ENCODE data around the gene PTP4A2. TPM values are rescaled to one million over a fixed set of nuclear protein-coding genes. Genes with fewer than 3 reads are reported as not detected.

PTP4A2 gene
- total RNA-seq, 2 donors from 2014 or later: 265 to 271 TPM

DNA sequence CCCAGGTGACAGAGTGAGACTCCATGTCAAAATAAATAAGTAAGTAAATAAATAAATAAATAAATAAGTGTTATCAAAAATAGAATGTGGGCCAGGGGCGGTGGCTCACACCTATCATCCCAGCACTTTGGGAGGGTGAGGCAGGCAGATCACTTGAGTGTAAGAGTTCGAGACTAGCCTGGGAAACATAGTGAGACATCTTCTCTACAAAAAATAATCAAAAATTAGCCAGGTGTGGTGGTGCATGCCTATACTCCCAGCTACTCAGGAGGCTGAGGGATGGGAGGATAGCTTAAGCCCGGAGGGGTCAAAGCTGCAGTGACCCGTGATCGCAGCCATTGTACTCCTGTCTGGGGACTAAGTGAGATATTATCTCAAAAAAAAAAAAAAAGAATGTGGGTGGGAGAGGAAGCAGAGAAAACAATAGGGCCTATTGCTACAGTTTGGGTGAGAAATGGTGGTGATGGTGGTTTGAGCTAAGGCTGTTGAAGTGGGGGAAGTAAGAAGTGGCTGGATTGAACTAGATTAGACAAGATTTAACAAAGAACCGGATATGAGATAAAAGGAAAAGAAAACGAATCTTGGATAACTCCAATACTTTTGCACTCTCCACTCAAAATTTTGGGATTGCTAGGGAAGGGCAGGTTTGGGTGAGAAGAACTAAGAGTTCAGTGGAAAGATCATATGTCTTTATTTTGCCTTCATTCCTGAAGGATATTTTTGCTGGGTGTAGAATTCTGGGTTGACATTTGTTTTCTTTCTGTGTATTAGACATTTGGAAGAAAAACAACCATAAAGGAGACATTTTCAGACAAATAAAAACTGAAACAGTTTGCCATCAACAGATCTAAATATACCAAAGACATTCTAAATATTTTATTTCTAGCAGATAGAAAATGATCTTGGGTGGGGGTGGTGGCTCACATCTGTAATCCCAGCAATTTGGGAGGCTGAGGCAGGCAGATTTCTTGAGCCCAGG, 65.2 kb downstream of the PTP4A2 start:
- DNase-seq: no peak
- no peak for ATAC-seq
- intact Hi-C loops (cut with DNase I, micrococcal nuclease): no loop called here

DNA sequence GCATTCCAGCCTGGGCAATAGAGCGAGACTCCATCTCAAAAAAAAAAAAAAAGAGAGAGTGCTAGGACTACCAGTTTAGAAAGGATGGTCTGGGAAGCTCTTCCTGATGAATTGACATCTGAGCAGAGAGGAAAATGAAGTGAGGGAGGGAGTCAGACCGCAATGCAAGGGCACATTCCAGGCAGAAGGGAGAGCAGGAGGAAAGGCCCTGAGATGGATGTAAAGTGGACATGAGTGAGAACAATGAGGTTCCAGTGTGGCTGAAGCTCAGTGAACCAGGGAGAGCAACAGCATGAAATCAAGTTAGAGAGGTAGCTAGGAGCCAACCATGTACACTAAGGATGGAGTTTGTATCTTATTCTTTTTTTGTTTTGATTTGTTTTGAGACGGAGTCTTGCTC, 66.5 kb downstream of the PTP4A2 start:
- intact Hi-C loops (cut with DNase I, micrococcal nuclease): no loop called here
- ATAC-seq (no peak), DNase-seq (no peak)

DNA sequence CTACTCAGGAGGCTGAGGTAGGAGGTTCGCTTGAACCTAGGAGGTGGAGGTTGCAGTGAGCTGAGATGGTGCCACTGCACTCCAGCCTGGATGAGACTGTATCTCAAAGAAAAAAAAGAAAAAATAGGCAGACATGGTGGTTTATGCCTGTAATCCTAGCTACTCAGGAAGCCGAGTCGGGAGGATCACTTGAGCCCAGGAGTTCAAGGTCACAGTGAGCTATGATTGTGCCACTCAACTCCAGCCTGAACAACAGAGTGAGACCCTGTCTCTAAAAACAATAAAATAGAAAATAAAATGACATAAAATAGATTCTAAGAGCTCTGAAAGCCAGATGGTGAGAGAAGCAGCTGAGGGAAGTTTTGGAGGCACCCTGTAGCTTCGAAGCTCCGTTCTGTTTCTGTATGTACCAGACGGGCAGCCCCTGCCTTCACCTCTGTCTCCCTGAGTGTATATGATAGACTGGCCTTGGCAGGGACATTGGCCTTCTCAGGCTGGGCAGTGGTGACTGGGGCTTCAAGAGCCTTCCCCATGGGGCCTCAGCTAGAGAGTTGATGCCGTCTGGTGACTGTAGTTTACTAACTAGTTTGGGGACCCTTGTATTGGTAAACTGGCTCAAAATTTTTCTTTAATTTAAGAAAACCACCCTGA, 68.0 kb downstream of the PTP4A2 start:
- DNase-seq: no peak
- intact Hi-C loops (cut with DNase I, micrococcal nuclease): no loop called here
- ATAC-seq: no peak

DNA sequence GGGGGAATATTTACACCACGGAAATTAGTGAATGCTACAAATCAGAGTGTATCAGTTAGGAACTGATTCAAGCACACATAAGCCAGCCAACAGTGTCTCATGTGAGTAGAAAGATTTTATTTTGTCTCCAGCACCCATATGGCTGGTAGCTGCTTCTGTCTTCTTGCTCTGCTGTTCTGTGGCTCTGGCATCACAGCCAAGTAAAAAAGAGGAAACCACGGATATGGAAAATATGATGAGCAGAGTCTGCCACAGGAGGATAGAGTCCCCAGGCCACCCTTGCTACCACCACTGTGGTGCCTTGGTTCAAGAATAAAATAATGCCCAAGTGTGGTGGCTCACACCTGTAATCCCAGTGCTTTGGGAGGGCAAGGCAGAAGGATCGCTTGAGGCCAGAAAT, 68.7 kb downstream of the PTP4A2 start:
- DNase-seq: no peak
- intact Hi-C loops (cut with DNase I, micrococcal nuclease): no loop called here
- ATAC-seq: no peak

DNA sequence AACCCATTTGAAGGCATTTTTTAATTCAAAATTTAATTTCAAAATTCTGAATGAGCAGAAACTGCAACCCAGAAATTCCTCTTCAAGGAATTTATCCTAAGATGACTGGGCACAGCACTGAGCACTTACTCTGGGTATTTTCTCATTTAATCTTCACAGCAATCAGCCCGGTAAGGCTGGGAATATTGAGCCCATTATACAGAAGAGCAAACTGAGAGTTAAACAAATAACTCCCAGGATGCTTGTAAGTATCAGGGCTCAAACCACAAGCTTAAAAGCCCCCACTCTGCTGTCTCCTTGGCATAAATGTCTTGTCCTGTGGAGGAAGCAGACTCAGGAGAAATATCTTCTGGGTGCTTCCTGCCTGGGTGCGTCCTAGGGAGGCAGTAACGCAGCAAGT, 69.3 kb downstream of the PTP4A2 start:
- ATAC-seq (no peak), DNase-seq (no peak)
- intact Hi-C loops (cut with DNase I, micrococcal nuclease): no loop called here

DNA sequence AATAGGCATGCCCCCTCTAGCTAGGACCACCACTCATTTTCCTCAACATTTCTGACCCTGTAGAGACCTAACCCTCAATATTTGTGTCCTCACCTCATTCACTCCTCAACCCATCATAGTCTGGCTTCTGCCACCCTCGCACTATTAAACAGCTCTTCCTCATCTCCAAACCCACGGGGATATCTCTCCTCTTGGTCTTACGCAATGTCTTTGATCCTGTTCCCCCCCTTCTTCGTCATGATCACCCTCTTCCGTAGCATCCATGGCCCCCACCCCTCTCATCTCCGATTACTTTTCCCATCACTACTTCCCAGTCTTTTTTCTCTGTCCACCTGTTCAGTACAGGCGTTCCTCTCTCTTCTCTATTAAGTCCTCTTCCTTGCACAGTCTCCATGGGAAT, 70.6 kb downstream of the PTP4A2 start:
- DNase-seq (no peak), ATAC-seq (no peak)
- intact Hi-C loops (cut with DNase I, micrococcal nuclease): no loop called here

DNA sequence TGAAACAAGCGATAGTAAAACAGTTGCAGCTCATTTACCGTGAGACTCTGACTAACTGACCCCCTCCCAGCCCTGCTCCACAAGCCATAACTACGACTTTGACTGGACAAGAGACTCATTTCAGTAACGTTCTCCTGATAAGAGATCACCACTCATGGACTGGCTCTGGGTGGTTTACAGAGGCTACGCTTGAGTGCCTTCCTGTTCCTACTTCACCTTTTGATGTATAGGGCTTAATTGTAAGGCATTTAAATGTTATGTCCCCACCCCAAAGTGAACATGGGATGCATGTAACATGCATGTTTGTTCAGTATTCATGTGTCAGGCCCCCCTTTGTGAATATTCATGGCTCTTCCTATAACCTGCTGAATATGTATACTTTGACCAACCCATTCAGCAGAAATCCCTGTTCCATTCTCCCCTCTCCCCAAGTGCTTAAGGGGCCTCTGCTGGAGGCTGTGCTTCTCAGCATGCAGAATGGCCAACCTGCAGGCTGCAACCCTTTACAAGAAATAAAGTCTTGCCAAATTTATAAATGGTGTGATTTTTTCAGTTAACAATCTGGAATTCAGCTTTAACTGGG, 71.6 kb downstream of the PTP4A2 start:
- ATAC-seq (no peak), DNase-seq (no peak)
- intact Hi-C loops (cut with DNase I, micrococcal nuclease): no loop called here

DNA sequence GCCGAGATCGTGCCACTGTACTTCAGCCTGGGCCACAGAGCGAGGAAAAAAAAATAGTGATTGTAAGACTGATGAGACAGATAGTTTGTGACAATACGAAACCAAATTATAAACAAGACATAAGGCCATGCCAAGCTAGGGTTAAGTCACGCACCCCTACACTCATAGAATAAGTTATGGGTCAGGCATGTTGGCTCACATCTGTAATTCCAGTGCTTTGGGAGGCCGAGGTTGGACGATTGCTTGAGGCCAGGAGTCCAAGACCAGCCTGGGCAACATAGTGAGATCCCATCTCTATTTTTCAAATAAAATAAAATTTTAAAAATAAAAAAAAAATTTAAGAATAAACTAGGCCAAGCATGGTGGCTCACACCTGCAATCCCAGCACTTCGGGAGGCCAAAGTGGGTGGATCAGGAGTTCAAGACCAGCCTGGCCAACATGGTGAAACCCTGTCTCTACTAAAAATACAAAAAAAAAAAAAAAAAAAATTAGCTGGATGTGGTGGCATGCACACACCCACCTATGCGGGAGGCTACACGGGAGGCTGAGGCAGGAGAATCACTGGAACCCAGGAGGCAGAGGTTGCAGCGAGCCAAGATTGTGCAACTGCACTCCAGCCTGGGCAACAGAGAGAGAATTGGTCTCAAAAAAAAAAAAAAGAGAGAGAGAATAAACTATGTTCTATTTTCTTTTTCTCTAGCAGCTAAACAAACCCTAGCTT, 72.3 kb downstream of the PTP4A2 start:
- no peak for DNase-seq
- ATAC-seq: no peak
- intact Hi-C loops (cut with DNase I, micrococcal nuclease): no loop called here

DNA sequence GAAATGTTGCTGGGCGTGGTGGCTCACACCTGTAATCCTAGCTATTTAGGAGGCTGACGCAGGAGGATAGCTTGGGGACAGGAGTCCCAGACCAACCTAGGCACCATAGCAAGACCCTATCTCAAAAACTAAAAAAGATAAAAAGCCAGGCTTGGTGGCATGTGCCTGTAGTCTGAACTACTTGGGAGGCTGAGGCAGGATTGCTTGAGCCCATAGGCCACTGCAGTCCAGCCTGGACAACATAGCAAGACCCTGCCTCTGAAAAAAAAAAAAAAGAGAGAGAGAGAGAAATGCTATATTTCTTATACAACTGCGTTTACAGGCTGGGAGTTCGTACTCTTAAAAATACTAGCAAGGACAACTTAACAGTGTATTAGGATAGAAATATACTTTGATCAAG, 76.1 kb downstream of the PTP4A2 start:
- no peak for DNase-seq
- ATAC-seq: no peak
- intact Hi-C loops (cut with DNase I, micrococcal nuclease): no loop called here

DNA sequence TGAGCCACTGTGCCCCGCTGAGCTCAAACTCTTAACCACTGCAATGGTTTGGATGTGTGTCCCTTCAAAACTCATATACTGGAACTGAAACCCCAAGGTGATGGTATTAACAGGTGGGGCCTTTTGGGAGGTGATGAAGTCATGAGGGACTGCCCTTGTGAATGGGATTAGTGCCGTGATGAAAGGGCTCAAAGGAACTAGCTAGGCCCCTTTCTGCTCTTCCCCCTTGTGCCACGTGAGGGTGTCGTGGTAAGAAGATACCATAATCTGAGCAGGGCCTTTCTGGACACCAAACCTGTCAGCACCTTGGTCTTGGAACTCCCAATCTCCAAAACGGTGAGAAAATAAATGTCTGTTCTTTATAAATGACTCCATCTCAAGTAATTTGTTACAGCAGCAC, 76.8 kb downstream of the PTP4A2 start:
- ATAC-seq: no peak
- DNase-seq: no peak
- intact Hi-C loops (cut with DNase I, micrococcal nuclease): no loop called here

DNA sequence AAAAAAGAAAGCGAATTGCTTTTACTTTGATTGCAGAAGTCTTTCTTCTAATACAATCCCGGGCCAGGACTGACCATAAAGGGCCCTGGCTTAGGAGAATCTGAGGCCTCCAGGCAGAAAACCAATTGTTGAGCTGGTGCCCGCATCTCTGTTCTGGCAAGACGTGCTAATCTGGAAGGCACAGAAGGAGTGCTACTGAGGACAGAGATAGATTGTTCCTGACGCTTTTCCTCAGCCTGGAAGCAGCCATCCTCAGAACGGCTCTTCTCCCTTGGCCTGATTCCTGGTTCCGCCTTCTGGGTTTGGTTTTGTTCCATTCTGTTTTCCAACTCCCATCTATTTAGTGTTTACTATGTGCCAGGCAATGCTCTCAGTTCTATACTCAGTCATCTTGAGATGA, 77.6 kb downstream of the PTP4A2 start:
- ATAC-seq (no peak), DNase-seq (no peak)
- intact Hi-C loops (cut with DNase I, micrococcal nuclease): no loop called here

DNA sequence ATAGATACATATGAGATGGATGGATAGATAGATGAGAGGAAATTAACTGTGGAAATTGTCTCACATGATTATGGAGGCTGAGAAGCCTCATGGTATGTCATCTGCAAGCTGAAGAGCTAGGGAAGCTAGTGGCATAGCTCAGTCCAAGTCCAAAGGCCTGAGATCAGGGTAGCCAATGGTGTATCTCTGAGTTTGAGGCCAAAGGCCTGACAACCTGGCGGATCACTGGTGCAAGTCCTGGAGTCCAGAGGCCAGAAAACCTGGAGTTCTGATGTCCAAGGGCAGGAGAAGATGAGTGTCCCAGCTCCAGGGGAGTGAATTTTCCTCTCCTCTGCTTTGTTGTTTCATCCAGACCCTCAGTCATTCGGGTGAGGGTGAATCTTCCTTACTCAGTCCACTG, 78.4 kb downstream of the PTP4A2 start:
- DNase-seq (no peak), ATAC-seq (no peak)
- intact Hi-C loops (cut with DNase I, micrococcal nuclease): no loop called here

DNA sequence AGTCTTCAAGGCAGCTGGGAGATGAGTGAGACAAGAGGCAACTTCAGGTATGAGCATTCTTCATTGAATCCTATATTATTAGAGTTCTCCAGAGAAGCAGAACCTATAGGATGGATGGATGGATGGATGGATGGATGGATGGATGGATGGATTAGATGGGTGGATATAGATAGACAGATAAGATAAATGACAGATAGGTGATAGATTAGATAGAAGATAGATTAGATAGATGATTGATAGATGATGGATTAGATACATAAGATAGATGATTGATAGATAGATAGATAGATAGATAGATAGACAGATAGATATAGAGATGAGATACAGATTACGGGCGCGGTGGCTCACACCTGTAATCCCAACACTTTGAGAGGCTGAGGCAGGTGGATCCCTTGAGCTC, 79.1 kb downstream of the PTP4A2 start:
- intact Hi-C loops (cut with DNase I, micrococcal nuclease): no loop called here
- ATAC-seq (no peak), DNase-seq (no peak)

DNA sequence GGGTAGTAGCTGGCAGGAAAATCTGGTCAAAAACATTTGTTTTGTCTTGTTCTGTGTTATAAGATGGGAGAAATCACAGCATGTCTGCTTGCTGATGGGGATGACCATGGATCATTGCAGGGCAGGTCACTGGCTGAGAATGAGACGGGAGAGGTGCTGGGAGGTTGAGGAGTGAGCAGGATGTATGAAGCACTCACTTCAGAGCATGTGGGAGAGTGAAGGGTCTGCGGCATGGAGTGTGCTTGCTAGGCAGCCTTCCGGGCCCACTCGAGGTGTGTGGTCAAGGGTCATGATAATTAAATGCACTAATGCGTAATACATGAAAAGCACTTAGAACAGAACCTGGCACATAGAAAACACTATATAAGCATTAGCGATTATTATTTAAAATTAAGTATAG, 80.3 kb downstream of the PTP4A2 start:
- no peak for ATAC-seq
- intact Hi-C loops (cut with DNase I, micrococcal nuclease): no loop called here
- no peak for DNase-seq

Other genes with a start within 250 kb of the PTP4A2 start
- 10 to 100 TPM; 15.7 to 23.3 TPM for gene COL16A1, start 234.4 kb downstream of the PTP4A2 start, total RNA-seq
- gene ADGRB2, start 174.0 kb downstream of the PTP4A2 start, total RNA-seq: under 1 TPM; 0.79 to 0.89 TPM
- gene SPOCD1, start 122.3 kb downstream of the PTP4A2 start, total RNA-seq: under 1 TPM; 0.45 to 0.79 TPM
- gene KHDRBS1, start 75.5 kb upstream of the PTP4A2 start, total RNA-seq: 100 to 1,000 TPM in 1 of 2 donors, 10 to 100 TPM in 1; 87.3 to 102 TPM
- gene TMEM39B, start 134.6 kb upstream of the PTP4A2 start, total RNA-seq: 10 to 100 TPM; 12.4 to 13.2 TPM
- 10 to 100 TPM; 55.6 to 58.9 TPM for gene KPNA6, start 169.7 kb upstream of the PTP4A2 start, total RNA-seq
- gene TXLNA, start 241.3 kb upstream of the PTP4A2 start, total RNA-seq: 10 to 100 TPM; 34.5 to 37.6 TPM

Measured in left colon (tissue), 2 donors.